ENCODE measurements around the gene SKAP2. TPM values are rescaled to one million over a fixed set of nuclear protein-coding genes. Genes with fewer than 3 reads are reported as not detected.

SKAP2 gene
- total RNA-seq, 1 donor from 2014 or later = 4.8 TPM

- DNase-seq (ENCODE audit: low spot score) = no peak
- Mint-ChIP-seq H3K36me3 (ENCODE audit: low read depth) (no peaks in the 10 kb centered on the region), H3K4me3 (ENCODE audit: unreplicated experiment) (no peak overlapping the region), H3K9me3 (ENCODE audit: low read depth) (no peaks in the 10 kb centered on the region), H3K27ac (ENCODE audit: unreplicated experiment) (no peak overlapping the region), H3K27me3 (ENCODE audit: low read depth) (peaks cover 16% of the 10 kb centered on the region), H3K4me1 (ENCODE audit: low read depth) (no peaks in the 10 kb centered on the region)
- TF ChIP-seq CTCF (IDR thresholded peaks at IDR 0.05) = no peak
Observed at GRCh38 chr7:26899519-26899918, 35.1 kb upstream of the SKAP2 start.

- Mint-ChIP-seq H3K9me3 (ENCODE audit: low read depth) (no peaks in the 10 kb centered on the region), H3K4me1 (ENCODE audit: low read depth) (no peaks in the 10 kb centered on the region), H3K36me3 (ENCODE audit: low read depth) (no peaks in the 10 kb centered on the region), H3K27ac (ENCODE audit: unreplicated experiment) (no peak overlapping the region), H3K4me3 (ENCODE audit: unreplicated experiment) (no peak overlapping the region), H3K27me3 (ENCODE audit: low read depth) (peaks cover 22% of the 10 kb centered on the region)
- TF ChIP-seq CTCF (IDR thresholded peaks at IDR 0.05) = no peak
- no peak for DNase-seq (ENCODE audit: low spot score)
Observed at GRCh38 chr7:26898891-26899290, 34.5 kb upstream of the SKAP2 start.

GRCh38 chr7:26897928-26898327, 33.5 kb upstream of the SKAP2 start:
- no peak overlapping the region for H3K4me3 Mint-ChIP-seq (ENCODE audit: unreplicated experiment)
- H3K27ac Mint-ChIP-seq (ENCODE audit: unreplicated experiment) = no peak overlapping the region
- no peaks in the 10 kb centered on the region for H3K9me3 Mint-ChIP-seq (ENCODE audit: low read depth)
- no peak for TF ChIP-seq CTCF (IDR thresholded peaks at IDR 0.05)
- DNase-seq (ENCODE audit: low spot score) = no peak
- H3K36me3 Mint-ChIP-seq (ENCODE audit: low read depth) = no peaks in the 10 kb centered on the region
- H3K4me1 Mint-ChIP-seq (ENCODE audit: low read depth) = no peaks in the 10 kb centered on the region
- peaks cover 29% of the 10 kb centered on the region for H3K27me3 Mint-ChIP-seq (ENCODE audit: low read depth)

GRCh38 chr7:26891400-26892350, 27.3 kb upstream of the SKAP2 start:
- Mint-ChIP-seq H3K27ac (ENCODE audit: unreplicated experiment) (no peak overlapping the region), H3K27me3 (ENCODE audit: low read depth) (peaks cover 29% of the 10 kb centered on the region), H3K4me1 (ENCODE audit: low read depth) (no peaks in the 10 kb centered on the region), H3K36me3 (ENCODE audit: low read depth) (no peaks in the 10 kb centered on the region), H3K4me3 (ENCODE audit: unreplicated experiment) (no peak overlapping the region), H3K9me3 (ENCODE audit: low read depth) (no peaks in the 10 kb centered on the region)
- DNase-seq (ENCODE audit: low spot score) = no peak
- no peak for TF ChIP-seq CTCF (IDR thresholded peaks at IDR 0.05)

- H3K27ac Mint-ChIP-seq (ENCODE audit: unreplicated experiment) = no peak overlapping the region
- H3K27me3 Mint-ChIP-seq (ENCODE audit: low read depth) = peaks cover 12% of the 10 kb centered on the region
- no peak for DNase-seq (ENCODE audit: low spot score)
- peaks cover 27% of the 10 kb centered on the region for H3K9me3 Mint-ChIP-seq (ENCODE audit: low read depth)
- no peaks in the 10 kb centered on the region for H3K4me1 Mint-ChIP-seq (ENCODE audit: low read depth)
- TF ChIP-seq CTCF (IDR thresholded peaks at IDR 0.05) = no peak
- H3K4me3 Mint-ChIP-seq (ENCODE audit: unreplicated experiment) = no peak overlapping the region
- no peaks in the 10 kb centered on the region for H3K36me3 Mint-ChIP-seq (ENCODE audit: low read depth)
Observed at GRCh38 chr7:26880852-26881251, 16.5 kb upstream of the SKAP2 start.

All from chondrocyte (in vitro differentiated cells).